B cell (primary cell): ENCODE results near the gene EDAR. TPM values are rescaled to one million over a fixed set of nuclear protein-coding genes. Genes with fewer than 3 reads are reported as not detected.

Experiments
- ATAC-seq: fragments of 200-7000 bp; cut with Tn5 transposase; one replicate; pipeline ENCODE4 v1.10.0; 2021; ENCODE audit warnings: low read depth, mild to moderate bottlenecking, moderate number of reproducible peaks, moderate library complexity
- CTCF ChIA-PET: fragments of 350-600 bp; sonication (Branson Sonifier 250); formaldehyde crosslinking; loops from one replicate; lab custom pipeline; 2021; ENCODE audit warnings: antibody characterized with exemption, inconsistent platforms; lab: Charles Lee
- POLR2A ChIA-PET: fragments of 350-600 bp; sonication (Branson Sonifier 250); formaldehyde crosslinking; loops from one replicate; lab custom pipeline; 2021; ENCODE audit warnings: antibody characterized with exemption; lab: Charles Lee
- DNase-seq: peaks from one replicate; pipeline ENCODE4 v3.0.0; 2013
- H2AFZ ChIP-seq: 2 replicates; pipeline ENCODE4 v1.6.1; 2012; ENCODE audit warnings: mild to moderate bottlenecking, low read depth, low read length; ENCODE audit not compliant: insufficient read depth, poor library complexity, severe bottlenecking
- H3K27ac ChIP-seq, 2 donors: 1 replicate in 1 of 2; 2 replicates in 1 of 2; pipeline ENCODE4 v1.5.1; 2012 to 2013; ENCODE audit warnings: low read length in 2 of 2, mild to moderate bottlenecking in 2 of 2, moderate library complexity in 1 of 2
- H3K27me3 ChIP-seq, 4 experiments: fragments of 200-600 bp in 1 of 4; sonication (generic) in 1 of 4; replicated peaks in 1 of 4; 1 replicate in 2 of 4; 2 replicates in 2 of 4; pipeline versions ENCODE4 v1.6.1 to v1.7.0; 2013 to 2016; ENCODE audit warnings: low read length in 3 of 4, mild to moderate bottlenecking in 2 of 4, mixed read lengths in 1 of 4, moderate library complexity in 1 of 4; ENCODE audit not compliant: insufficient read depth in 4 of 4, control insufficient read depth in 3 of 4; ENCODE audit errors: control extremely low read depth in 1 of 4
- H3K36me3 ChIP-seq, 2 experiments: replicated peaks in 1 of 2; 1 replicate in 1 of 2; 2 replicates in 1 of 2; pipeline versions ENCODE4 v1.6.1 to v1.7.1; 2013; ENCODE audit warnings: low read length in 1 of 2; ENCODE audit not compliant: insufficient read depth in 2 of 2, control insufficient read depth in 1 of 2; ENCODE audit errors: control extremely low read depth in 1 of 2, extremely low read depth in 1 of 2
- H3K4me1 ChIP-seq, 2 donors: fragments of 200-600 bp in 1 of 2; sonication (generic) in 1 of 2; 1 replicate in 1 of 2; 2 replicates in 1 of 2; pipeline versions ENCODE4 v1.5.1 to v1.6.1; 2013 to 2017; ENCODE audit warnings: low read length in 2 of 2; ENCODE audit not compliant: control insufficient read depth in 2 of 2, insufficient read depth in 2 of 2
- H3K4me2 ChIP-seq: replicated peaks from 2 replicates; pipeline ENCODE3; 2012; ENCODE audit warnings: mild to moderate bottlenecking, low read depth, low read length; ENCODE audit not compliant: poor library complexity, severe bottlenecking
- H3K4me3 ChIP-seq, 5 experiments: fragments of 200-600 bp in 1 of 5; sonication (generic) in 1 of 5; 1 replicate in 3 of 5; 2 replicates in 2 of 5; pipeline versions ENCODE4 v1.5.1 to v1.7.0; 2011 to 2016; ENCODE audit warnings: low read length in 4 of 5, mild to moderate bottlenecking in 4 of 5, low read depth in 2 of 5, control low read depth in 1 of 5, moderate library complexity in 1 of 5; ENCODE audit not compliant: insufficient read depth in 1 of 5; ENCODE audit errors: control extremely low read depth in 1 of 5, extremely low read depth in 1 of 5
- H3K79me2 ChIP-seq: fragments of 200-600 bp; sonication (generic); one replicate; pipeline ENCODE4 v1.6.0; 2016; ENCODE audit warnings: low read length; ENCODE audit not compliant: control insufficient read depth, insufficient read depth
- H3K9ac ChIP-seq: fragments of 200-600 bp; sonication (generic); 2 replicates; pipeline ENCODE4 v1.6.1; 2017; ENCODE audit warnings: mild to moderate bottlenecking, low read length, moderate library complexity
- H3K9me3 ChIP-seq, 3 donors: one replicate each; pipeline versions ENCODE4 v1.6.1 to v1.7.1; 2013; ENCODE audit warnings: low read length in 2 of 3; ENCODE audit not compliant: control insufficient read depth in 2 of 3, insufficient read depth in 1 of 3; ENCODE audit errors: control extremely low read depth in 1 of 3
- H4K20me1 ChIP-seq: 2 replicates; pipeline ENCODE4 v1.6.0; 2012; ENCODE audit warnings: mild to moderate bottlenecking, low read length; ENCODE audit not compliant: insufficient read depth, control insufficient read depth, poor library complexity, severe bottlenecking
- H3K27ac Mint-ChIP-seq: one replicate; pipeline ENCODE4 v1.8.0; 2021; ENCODE audit warnings: mixed read lengths
- H3K27me3 Mint-ChIP-seq: one replicate; pipeline ENCODE4 v1.8.0; 2021; ENCODE audit warnings: mixed read lengths
- H3K4me1 Mint-ChIP-seq: one replicate; pipeline ENCODE4 v1.8.0; 2021; ENCODE audit warnings: mixed read lengths
- H3K4me3 Mint-ChIP-seq: one replicate; pipeline ENCODE4 v1.8.0; 2021; ENCODE audit warnings: mixed read lengths
- H3K9me3 Mint-ChIP-seq: one replicate; pipeline ENCODE4 v1.8.0; 2022; ENCODE audit warnings: mixed read lengths; ENCODE audit not compliant: insufficient read depth
- CTCF ChIP-seq: fragments of 200-600 bp; IDR thresholded peaks from one replicate; pipeline ENCODE4 v1.8.0; 2022; ENCODE audit warnings: antibody characterized with exemption, mild to moderate bottlenecking
- EZH2 ChIP-seq: IDR thresholded peaks from 2 replicates; pipeline ENCODE4 v1.6.1; 2012; ENCODE audit warnings: borderline replicate concordance, low read depth, mild to moderate bottlenecking, moderate library complexity, low read length; ENCODE audit not compliant: insufficient read depth, poor library complexity, severe bottlenecking
- WGBS: methylation state at CpG from one replicate; pipeline ENCODE4 v1.1.5; 2013; ENCODE audit warnings: missing lambda C conversion rate; ENCODE audit not compliant: insufficient coverage; 5-methylcytosine and 5-hydroxymethylcytosine counted together
- intact Hi-C: fragments of 100-400 bp; cut with micrococcal nuclease; formaldehyde crosslinking; loops from one replicate; pipeline ENCODE4 v1.10.0; 2022
- polyA plus RNA-seq: library from polyadenylated mRNA; depleted of rRNA; stranded (reverse); fragments of >200 nt; gene quantifications from 2 replicates; pipeline ENCODE4 v1.2.3, GENCODE V29; 2012
- total RNA-seq, 2 donors: library from RNA; stranded (reverse); fragments of 120-200 nt in 1 of 2; gene quantifications; 1 replicate in 1 of 2; 2 replicates in 1 of 2; pipeline versions ENCODE4 v1.2.3 to v1.2.4, GENCODE V29; 2013 to 2022

Gene EDAR
- total and polyA plus RNA-seq, 2 donors (not counting 1 experiment from before 2014, with no cell fraction given): 0.03 TPM; not detected in 1

- ChIA-PET CTCF (no interaction called here), POLR2A (no interaction called here)
- no peak overlapping the region for H3K9ac ChIP-seq
- H3K36me3 ChIP-seq: no peaks in the 10 kb centered on the region
- ATAC-seq (no peak), DNase-seq (no peak)
- 91% methylated on average over 18 of the region's 19 CpGs for WGBS
- H3K27me3 ChIP-seq: no peaks in the 10 kb centered on the region
- H2AFZ ChIP-seq: no peak overlapping the region
- Mint-ChIP-seq H3K4me1 (no peaks in the 10 kb centered on the region), H3K27me3 (no peaks in the 10 kb centered on the region), H3K4me3 (no peak overlapping the region), H3K27ac (no peak overlapping the region), H3K9me3 (no peaks in the 10 kb centered on the region)
- H3K27ac ChIP-seq: no peak overlapping the region
- H3K4me2 ChIP-seq: no peak overlapping the region
- no peak for TF ChIP-seq EZH2
- no peak for TF ChIP-seq CTCF
- H3K4me3 ChIP-seq: no peak overlapping the region
- H3K9me3 ChIP-seq: no peaks in the 10 kb centered on the region
- no peaks in the 10 kb centered on the region for H3K4me1 ChIP-seq
- no peaks in the 10 kb centered on the region for H3K79me2 ChIP-seq
- intact Hi-C loops: no loop called here
- H4K20me1 ChIP-seq: no peaks in the 10 kb centered on the region
These were observed 69.2 kb downstream of the EDAR start for GRCh38 chr2:108919571-108920373.

- Histone ChIP-seq H3K79me2 (no peaks in the 10 kb centered on the region), H4K20me1 (no peaks in the 10 kb centered on the region), H3K27me3 (no peaks in the 10 kb centered on the region), H3K9ac (no peak overlapping the region), H2AFZ (no peak overlapping the region), H3K27ac (no peak overlapping the region), H3K4me3 (no peak overlapping the region), H3K4me1 (no peaks in the 10 kb centered on the region), H3K9me3 (no peaks in the 10 kb centered on the region), H3K36me3 (no peaks in the 10 kb centered on the region), H3K4me2 (no peak overlapping the region)
- Mint-ChIP-seq H3K27me3 (no peaks in the 10 kb centered on the region), H3K9me3 (no peaks in the 10 kb centered on the region), H3K27ac (no peak overlapping the region), H3K4me1 (no peaks in the 10 kb centered on the region), H3K4me3 (no peak overlapping the region)
- no peak for ATAC-seq
- TF ChIP-seq CTCF (no peak), EZH2 (no peak)
- CTCF ChIA-PET: no interaction called here
- intact Hi-C loops: no loop called here
- DNase-seq: no peak
- 90% methylated on average over 12 of the region's 14 CpGs for WGBS
- POLR2A ChIA-PET: no interaction called here
These were observed 70.1 kb downstream of the EDAR start for GRCh38 chr2:108918941-108919341.
